ENCODE measurements around the gene CNKSR3.
"Not testable (repeated sequence)": the region's sequence is repeated elsewhere in the genome, so short reads cannot be mapped to it uniquely, and the experiment has no call there.

CNKSR3 gene

DNA sequence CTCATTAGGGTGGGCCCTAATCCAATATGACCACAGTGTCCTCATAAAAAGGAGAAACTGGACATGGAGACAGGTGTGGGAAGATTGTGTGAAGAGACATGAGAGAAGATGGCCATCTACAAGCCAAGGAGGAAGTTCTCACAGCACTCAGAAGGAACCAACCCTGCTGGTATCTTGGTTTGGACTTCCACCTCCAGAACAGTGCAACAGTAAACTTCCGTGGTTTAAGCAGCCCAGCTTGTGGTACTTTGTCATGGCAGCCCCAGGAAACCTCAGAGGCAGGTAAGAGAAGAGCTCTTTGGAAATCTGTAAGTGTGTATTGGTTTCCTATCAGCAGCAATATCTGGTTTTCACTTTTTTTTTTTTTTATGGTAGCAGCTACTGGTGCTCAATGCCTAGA, 16.5 kb upstream of the CNKSR3 start:
- DNase-seq: no peak

- DNase-seq: no peak
Observed at GRCh38 chr6:154522576-154522975, 12.1 kb upstream of the CNKSR3 start.

- no peak for DNase-seq
Observed at GRCh38 chr6:154521412-154521811, 10.9 kb upstream of the CNKSR3 start.

DNA sequence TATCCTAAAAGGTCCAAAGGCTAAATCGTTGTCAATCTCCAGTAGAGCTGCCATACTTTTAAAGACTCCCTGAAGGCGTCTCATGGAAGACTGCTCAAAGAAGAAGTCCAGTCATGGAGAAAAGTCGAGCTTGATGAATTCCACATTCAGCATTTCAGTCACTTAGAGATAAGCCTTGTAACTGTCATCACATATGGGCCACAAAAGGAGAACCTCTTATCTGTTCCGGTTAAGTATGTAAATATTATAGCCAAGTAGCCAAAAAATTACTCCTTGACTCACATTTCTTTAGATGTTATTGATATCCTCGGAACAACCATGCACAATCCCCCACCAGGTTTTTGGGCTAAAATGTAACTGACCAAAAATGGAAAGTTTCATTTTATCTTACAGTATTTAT, 9.8 kb upstream of the CNKSR3 start:
- DNase-seq: no peak

- no peak for DNase-seq
Observed at GRCh38 chr6:154518396-154518795, 7.9 kb upstream of the CNKSR3 start.

DNA sequence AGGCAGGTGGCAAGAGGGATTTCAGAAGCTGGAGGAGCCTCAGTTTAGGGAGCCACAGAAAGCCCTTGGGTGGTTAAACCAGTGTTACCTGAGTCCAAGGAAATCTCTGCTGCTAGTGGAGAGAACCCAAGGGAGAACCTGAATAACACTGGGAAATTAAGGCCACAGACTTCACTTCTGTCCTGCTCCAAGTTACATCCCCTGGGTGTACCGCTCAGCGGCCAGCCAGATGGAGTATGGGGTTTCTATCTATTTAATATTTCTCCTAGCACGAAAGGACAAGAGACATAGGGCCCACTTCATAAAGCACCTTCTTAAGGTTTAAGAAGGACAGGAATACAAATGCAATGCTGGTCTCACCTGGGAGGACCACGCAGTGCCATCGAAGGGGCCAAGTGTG, 5.8 kb upstream of the CNKSR3 start:
- DNase-seq: no peak

DNA sequence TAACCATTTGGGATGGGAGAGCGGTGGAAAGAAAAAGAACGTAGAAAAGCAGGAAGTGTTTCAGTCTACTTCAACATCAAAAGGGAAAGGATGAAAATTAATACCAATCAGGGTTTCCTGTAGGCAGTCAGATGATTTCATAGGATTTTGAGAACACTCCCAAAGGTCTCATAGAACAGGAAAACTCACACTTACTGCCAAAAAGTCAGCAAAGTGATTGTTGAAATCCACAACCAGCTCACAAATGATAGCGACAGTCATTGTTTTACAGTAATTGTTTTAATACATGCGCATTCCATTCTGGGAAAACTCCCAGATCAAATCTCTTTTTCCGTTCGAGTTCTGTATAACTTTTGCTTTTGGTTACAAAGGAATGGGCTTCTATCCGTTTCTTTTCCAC, 5.3 kb upstream of the CNKSR3 start:
- DNase-seq: no peak

- DNase-seq: not testable (repeated sequence)
Observed at GRCh38 chr6:154515076-154515475, 4.6 kb upstream of the CNKSR3 start.

GRCh38 chr6:154514481-154514880, 4.0 kb upstream of the CNKSR3 start:
- no peak for DNase-seq

DNA sequence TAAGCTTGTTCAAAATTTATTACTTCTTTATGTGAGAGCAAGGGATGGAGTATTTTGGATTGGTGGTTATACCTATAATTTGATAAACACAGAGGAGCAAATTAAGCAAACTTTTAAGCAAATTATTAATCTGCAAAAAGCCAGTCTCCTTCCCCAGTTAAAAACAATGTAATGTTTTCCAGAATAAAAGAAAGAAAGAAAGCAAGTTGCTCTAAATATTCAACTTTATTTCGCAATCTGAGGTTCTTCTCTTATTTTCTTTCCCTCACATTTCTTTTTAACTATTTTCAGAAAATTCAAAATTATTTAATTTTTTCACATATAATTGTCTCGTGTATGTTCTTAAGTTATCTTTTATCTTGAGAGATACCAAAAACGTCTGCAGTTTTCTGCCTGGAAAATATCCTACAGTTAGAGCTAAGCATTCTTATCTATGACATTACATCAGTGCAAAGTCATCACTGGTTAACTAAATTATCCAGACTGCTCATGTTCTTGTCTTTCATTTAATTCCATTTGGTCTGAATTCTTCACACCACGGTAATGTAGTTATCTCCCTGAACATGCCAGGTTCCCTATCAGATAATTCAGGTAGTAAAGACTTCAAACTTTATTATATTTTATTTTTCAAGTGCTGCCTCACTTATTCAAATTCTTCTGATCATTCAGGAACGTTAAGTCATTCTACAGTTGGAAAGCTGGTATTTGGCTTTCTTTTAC, 3.3 kb upstream of the CNKSR3 start:
- no peak for DNase-seq

DNA sequence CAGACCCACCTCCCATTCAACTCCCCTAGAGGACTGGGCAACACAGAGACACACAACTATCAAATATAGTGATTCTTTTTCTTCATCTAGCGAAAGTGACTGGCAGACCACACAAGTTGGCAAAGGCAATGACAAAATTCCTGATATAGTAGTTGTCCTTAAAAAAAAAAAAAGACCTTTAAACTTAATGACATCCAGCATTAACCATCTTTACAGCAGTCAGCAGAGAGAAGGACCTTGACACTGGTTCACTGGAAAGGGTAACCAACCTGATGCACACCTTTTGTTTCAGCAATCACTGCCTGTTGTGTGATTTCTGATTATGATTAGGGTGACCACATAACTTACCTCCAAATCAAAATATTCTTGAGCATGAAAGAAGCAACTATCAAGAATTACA, 1.7 kb upstream of the CNKSR3 start:
- no peak for DNase-seq

DNA sequence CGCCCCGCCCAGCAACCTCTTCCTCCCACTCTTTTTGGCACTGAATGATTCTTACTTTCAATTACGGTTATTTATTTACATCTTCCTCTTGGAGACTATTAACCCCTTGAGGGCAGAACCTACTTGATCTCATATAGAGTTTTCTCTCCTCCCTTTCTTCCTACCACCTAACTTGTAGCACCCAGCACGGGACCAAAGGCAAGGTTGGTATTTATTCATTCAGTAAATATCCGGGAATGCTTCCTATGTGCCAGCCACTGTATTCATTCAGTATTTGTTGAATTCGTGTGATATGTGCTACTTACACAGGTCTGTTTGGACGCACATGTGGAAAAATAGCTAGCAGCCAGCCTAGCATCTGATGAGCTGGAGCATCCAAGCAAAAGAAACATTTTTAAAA, 1.3 kb upstream of the CNKSR3 start:
- no peak for DNase-seq

DNA sequence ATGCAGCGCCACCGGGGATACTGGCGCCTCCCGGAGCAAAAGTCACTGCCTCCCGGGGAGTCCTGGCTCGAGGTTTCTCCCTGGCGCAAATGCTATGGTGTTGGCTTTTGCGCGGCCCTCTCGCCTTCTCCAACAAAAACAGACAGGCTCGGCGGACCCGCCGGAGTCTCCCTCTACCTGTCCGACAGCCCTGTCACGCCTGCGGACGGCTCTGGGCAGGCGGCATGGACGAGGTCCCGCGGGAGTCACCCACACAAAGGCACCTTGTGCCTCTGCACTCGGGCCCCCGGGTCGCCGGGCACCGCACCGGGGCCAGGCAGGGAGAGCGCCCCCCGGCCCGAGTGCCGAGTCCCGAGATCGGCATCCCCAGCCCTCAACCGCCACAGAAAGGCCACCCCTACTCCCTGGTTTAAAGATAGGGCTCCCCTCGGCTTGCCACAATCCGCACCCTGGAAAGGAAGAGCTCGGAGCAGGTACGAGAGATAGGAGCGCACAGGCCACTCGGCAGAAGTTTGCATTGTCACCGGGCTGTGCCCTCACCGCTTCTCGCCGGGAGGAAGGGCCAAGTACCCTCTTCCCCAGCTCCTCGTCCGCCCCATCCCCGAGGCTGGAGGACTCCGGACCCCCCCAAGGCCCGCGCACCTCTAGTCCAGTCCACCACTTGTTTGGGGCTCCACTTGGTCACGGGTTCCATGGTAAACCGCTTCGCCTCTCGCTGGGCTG, 903 bp downstream of the CNKSR3 start:
- DNase-seq: no peak

DNA sequence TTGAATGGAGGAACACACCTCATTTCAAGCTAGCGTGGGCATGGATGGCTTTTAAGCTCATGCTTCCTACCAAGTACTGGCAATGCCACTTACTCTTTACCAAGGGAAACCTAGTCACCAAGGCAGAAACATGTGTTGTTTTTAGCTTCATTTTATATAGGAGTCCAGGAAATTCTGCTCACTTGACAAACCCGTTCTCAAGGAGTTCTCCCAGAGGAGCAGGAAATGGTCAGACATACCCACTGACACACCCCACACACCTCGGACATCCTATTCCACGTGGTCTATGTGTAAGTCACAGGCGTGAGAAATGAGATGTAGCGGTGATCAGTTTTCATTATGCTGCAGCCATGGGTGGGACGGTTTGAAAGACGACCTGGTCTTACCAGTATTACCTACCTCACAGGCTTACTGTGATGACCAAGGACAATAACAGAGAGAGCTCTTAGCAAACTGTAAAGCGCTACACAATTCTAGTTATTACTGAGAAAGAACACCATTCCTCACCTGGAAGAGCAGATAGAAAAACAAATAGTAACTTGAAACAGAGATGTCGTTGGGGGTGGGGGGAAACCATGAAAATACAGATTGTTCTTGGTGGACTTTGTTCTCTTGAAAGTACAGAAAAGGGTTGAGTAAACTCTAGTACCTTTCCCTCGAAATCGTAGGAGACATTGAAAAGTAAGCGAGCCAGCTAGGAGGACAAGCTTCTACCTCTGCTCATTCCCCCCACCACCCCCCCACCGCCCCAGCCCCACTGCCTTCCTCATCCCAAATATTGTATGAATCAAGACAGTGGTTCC, 1.7 kb downstream of the CNKSR3 start:
- no peak for DNase-seq

DNA sequence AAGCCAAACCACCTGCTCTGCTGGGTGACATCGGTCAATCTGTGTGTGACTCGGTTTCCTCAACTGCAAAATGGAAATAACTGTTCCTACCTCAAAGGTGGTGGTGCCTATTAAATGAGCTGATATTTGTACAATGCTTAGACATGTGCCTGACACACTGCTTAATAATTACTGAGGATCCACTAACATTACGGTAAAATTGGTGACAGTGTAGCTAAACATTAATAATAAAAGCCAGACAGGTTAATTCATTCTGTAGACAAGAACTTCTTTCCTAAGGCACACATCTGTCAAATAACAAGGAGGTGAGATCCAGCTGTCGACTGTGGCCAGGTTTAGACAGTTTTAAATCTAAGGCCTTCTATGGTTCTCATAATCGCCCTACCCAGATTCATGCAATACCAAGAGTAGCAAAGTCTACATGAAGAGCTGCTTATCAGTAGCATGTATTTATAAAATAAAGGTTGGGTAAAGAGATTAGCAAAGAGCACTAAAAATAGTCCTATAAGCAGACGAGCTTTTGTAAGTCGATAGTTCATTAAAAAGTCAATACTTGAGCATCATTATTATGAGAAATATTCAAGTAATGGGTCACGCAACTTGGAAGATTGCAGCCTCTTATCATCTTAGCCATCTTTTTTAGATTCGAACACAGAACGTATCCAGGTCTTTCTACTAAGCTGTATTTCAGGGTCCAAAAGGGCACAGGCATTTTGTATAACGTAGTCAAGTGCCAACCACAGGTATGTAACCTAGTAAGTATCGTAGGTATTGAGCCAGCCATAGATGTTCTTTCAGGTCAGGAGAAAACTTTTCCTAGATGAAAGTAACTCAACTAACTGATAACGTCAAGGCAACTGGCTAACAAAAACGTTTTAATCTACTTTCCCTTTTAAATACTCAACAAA, 3.2 kb downstream of the CNKSR3 start:
- no peak for DNase-seq

GRCh38 chr6:154506582-154506981, 3.9 kb downstream of the CNKSR3 start:
- DNase-seq: no peak

GRCh38 chr6:154506108-154506507, 4.4 kb downstream of the CNKSR3 start:
- DNase-seq: no peak

GRCh38 chr6:154504865-154505449, 5.5 kb downstream of the CNKSR3 start:
- DNase-seq: no peak

DNA sequence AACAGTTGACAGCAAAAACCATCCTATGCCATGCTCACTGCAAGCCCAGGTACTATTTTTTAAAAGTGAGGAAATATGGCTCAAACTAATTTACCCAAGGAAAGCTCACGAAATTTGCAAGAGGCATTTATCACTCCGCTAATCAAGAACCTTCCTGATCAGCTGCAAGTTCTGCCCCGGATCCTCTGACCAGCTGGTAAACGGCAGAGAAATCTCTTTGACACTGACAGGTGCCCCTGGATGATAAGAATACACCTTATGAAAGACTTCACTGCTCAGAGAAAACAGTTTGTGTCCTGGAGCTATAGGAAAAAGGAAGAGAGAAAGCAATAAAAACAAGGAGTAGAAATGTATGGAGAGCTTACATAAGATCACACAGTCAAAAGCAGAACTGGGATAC, 6.4 kb downstream of the CNKSR3 start:
- no peak for DNase-seq

DNA sequence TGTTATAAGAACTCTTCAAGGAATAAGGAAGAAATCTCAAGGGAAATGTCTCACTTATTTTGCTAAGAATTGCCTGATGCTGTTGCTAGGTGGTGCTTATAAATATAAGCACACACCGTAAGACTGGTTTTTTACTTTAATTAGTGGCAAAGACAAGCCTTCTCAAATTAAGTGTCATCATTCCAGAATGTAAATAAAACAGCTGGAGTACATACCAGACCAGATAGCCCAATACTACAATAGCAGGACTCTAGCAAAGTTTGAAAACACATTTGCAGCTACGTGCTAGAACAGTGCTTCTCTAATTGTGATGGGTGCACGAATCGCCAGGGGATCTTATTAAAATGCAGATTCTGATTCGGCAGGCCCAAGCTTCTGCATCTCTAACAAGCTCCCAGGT, 6.8 kb downstream of the CNKSR3 start:
- DNase-seq: no peak

GRCh38 chr6:154502553-154502952, 7.9 kb downstream of the CNKSR3 start:
- no peak for DNase-seq

DNA sequence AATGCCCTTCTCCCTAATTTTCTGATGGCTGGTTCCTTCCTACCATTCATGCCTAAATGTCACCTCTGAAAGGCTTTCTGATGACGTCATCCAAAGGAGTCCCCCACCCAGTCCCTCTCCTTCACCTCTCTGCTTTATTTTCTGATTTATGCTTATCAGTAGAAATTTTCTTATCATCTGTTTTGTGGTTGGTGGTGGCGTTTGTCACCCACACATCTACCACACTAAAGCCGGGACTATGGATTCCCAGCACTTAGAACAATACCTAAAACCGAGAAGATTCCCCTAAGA, 9.0 kb downstream of the CNKSR3 start:
- no peak for DNase-seq

All from CD4-positive, alpha-beta T cell treated with Interleukin-17A for 1 hour (primary cell).